AG09309 (cell line): ENCODE results near the gene PRDM8.
A peak's percentile ranks its signal among the peaks of the same experiment; 100 is the strongest.

ENCODE experiments used
- DNase-seq: peaks from one replicate; pipeline ENCODE4 v3.0.0-alpha.2; 2010; ENCODE audit warnings: low read depth
- H3K4me3 ChIP-seq: 2 replicates; pipeline ENCODE4 v1.5.1; 2011; ENCODE audit warnings: mild to moderate bottlenecking, low read depth, low read length, moderate library complexity; ENCODE audit not compliant: control insufficient read depth
- TF ChIP-seq, protein P1 (sequence below): IDR thresholded peaks from 2 replicates; pipeline ENCODE4 v1.5.1; 2011; ENCODE audit warnings: mild to moderate bottlenecking, low read depth, low read length, inconsistent platforms; ENCODE audit not compliant: insufficient read depth, control insufficient read depth; ENCODE audit errors: missing control alignments

The PRDM8 gene

DNA sequence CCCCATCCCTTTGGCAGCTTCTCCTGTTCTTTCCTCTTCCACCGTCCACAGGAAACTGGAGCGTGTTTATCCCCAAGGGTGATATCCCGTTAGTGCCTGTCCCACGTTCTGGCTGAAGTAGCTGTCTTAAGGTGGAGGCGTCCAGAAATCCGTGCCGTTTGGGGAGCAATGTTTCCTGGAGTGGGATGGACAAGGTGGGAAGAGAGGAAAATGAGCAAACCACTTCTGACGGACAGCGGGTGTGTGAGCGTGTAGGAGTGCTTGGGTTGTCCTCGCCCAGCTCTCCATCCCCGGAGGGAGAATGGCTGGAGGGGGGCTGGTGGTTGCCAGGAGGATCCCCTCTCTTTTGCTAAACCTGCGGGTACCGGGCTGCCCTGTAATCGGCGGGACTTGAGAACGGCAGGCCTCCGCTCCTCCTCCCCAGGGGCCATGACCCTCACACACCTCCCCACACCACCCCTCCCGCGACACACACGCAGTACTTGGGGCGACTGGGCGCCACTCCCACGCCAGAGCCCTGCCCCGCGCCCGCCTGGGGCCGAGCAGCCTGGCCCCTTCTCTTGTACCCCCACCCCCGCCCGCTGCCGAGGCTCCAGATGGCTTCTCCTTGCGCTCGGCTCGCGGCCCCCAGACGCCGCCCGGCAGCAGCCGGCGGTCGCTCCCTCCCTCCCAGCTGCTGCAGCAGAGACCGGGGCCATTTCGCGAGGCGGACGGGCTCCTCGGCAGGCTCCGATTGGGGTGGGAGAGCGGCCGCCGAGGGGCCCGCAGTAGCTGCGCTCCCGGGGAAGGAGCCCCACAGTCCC is 13.9 kb upstream of the PRDM8 start:
- H3K4me3 ChIP-seq, result peak overlapping the region; percentile 95
- DNase-seq, result no peak
- TF ChIP-seq, protein P1, sequence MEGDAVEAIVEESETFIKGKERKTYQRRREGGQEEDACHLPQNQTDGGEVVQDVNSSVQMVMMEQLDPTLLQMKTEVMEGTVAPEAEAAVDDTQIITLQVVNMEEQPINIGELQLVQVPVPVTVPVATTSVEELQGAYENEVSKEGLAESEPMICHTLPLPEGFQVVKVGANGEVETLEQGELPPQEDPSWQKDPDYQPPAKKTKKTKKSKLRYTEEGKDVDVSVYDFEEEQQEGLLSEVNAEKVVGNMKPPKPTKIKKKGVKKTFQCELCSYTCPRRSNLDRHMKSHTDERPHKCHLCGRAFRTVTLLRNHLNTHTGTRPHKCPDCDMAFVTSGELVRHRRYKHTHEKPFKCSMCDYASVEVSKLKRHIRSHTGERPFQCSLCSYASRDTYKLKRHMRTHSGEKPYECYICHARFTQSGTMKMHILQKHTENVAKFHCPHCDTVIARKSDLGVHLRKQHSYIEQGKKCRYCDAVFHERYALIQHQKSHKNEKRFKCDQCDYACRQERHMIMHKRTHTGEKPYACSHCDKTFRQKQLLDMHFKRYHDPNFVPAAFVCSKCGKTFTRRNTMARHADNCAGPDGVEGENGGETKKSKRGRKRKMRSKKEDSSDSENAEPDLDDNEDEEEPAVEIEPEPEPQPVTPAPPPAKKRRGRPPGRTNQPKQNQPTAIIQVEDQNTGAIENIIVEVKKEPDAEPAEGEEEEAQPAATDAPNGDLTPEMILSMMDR, result no peak

DNA sequence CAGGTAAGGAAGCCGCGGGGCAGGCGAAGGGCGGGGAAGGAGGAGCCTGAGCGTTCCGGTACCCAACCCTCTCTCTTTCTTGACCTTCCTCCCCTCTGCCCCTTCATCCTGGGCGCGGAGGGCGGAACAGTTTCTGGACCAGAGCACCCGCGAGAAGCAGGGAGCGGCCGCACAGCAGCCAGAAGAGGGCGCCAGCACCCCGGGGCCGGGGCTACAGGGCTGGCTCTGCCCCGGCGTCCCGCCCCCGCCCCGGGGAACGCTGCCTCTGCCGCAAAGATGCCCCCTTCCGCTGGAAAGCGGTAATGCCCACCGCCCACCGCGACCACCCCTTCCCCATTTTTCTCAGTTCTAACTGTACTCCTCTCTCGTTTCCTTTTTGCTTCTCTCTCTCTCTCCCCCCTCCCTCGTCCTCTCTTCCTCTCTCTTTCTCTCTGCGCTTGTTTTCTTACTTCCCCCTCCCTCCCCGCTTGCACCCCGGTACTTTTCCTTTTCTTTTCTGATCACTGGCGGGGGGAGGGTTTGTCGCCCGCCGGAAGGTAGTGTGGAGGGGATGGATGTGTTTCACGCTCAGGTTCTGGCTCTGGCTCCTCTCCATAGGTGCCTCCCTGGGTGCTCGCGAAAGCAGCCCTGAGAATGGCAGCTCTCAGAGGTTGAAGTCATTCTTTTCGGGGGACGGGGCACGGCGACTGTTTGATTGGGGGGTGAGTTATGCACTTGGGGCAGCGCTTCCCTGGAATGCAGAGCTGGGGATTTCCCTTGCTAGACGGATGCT is 13.1 kb upstream of the PRDM8 start:
- TF ChIP-seq, protein P1, result peak; percentile 91
- DNase-seq, result no peak
- H3K4me3 ChIP-seq, result peak overlapping the region; percentile 95

DNA sequence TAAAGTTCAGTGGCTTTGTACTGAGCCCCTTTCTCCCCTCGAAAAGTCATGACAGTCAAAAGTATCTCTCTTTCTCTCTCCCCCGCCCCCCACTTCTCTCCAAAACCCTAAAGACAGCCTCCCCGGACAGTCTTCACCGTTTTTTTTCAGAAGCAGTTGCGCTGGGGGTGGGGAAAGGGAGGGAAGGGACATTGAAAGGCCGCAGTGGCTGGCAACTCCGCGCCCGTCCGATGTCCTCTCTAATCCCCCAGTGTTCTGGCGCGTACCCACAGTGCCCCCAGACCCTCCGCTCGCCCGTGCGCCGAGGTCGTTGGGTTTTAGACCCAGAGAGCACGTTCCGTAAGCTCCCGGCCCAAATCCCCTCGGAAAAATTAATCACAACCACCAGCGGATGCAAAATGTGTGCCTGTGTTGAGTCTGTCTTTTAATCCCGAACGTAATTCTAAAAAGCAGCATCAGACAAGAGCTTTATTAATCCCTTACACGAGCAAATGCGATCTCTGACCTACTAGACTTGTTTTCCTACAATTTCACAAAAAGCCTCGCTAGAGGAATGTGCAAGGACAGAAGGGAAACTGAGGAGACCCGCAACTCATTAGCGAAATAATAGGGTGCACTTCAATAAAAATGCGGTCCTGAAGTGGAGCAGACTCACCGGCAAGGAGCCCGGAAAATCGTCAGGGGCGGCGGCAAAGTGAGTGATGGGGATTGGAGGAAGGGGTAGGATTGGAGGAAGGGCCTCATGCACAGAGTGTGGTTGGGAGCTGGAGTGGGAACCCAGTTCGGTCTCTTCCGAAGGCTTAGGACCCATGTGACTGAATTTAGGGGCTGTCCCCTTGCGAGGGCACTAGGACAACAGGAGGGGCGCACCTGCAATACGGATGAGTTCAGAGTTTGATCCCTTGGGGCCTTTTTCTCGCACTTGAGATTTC is 12.2 kb upstream of the PRDM8 start:
- TF ChIP-seq, protein P1, result no peak
- DNase-seq, result no peak
- H3K4me3 ChIP-seq, result peak overlapping the region; percentile 95

DNA sequence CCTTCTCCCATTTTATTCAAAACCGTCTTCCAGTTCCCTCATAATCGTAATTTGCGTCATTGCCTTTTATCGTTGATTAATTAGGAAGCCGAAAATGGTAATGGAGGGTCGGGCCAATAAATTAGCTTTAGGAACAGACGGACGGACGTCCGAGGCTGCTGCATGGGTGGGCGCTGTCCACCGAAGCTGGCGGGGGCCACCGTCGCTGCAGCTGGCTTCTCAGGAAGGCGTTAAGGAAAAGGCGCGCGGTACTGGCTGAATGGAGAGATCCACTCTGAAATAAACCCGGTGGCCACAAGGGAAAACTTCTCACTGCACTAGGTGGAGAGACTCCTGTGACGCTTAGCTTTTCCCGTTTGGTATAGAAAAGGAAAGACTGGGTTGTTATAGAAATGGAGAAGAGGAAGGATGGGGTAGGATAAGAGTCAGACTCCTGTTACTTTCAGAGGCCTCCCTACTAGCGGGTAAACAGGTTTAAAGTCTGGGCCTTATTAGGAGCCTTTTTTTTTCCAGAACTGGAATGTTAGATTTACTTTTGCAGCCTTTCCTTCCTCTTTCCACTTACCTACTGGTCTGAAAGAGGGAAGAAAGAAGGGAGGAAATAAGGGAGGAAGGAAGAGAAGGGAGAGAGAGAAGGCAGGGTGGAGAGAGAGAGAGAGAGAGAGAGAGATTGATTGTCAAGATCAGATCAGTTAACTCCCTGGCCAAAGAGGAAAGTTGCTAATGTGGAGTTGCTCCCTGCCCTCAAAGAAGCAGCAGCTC is 11.3 kb upstream of the PRDM8 start:
- H3K4me3 ChIP-seq, result peak overlapping the region; percentile 95
- no peak for DNase-seq

DNA sequence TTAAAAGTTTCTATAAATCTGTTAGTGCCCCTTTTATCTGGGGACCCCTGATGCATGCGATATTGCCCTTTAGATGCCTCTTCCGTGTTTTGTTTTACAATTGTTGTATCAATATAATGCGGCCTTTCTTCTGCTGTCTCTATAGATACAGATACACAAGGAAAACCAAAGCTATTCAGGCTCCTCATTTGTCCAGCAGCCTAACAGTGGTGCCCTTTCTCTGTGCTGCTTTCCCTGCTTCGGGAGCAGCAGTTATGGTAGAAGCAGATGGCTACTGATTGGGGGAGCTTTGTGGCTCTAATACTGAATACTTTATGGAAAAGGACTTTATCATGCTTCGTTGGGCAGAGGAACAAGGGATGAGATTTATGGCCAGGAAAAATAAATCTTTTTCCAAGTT is 10.6 kb upstream of the PRDM8 start:
- TF ChIP-seq, protein P1, result no peak
- DNase-seq, result no peak
- no peak overlapping the region for H3K4me3 ChIP-seq

More for the DNA sequence above, 11.3 kb upstream of the PRDM8 start:
- TF ChIP-seq, protein P1, result no peak

DNA sequence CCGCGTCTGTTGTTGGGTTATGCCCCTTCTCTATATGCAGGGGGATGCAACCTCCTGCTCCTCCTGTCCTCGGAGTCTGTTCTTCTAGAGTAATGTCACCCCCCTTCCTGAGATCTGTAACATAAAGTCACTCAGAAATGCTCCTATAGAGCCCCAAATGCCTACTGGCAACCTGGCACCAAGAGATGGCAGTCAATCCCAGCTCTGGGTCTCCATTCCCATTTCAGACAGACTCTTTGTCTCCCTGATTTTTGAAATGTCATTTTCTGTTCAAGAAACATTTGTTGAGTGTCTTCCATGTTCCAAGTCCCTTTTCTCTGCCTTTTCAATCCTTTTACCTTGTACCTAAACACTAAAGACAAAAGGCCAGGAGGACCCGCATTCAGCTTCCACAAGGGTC is 9.6 kb upstream of the PRDM8 start:
- DNase-seq, result no peak
- H3K4me3 ChIP-seq, result no peak overlapping the region
- TF ChIP-seq, protein P1, result no peak
